Sciatic nerve (tissue), 2 donors: ENCODE measurements around the gene RDH16. TPM values are rescaled to one million over a fixed set of nuclear protein-coding genes. Genes with fewer than 3 reads are reported as not detected.
A peak's percentile ranks its signal among the peaks of the same experiment; 100 is the strongest.

Source experiments
- ATAC-seq: fragments of 200-7000 bp; cut with Tn5 transposase; one replicate; pipeline ENCODE4 v1.9.1; 2020; ENCODE audit warnings: mild to moderate bottlenecking, moderate library complexity
- DNase-seq: peaks from one replicate; pipeline ENCODE4 v3.0.0-alpha.2; 2020; ENCODE audit warnings: low spot score
- intact Hi-C: fragments of 100-400 bp; cut with DNase I; formaldehyde crosslinking; loops from one replicate; pipeline ENCODE4 v1.14.2; 2022
- total RNA-seq: library from RNA; stranded (reverse); fragmentation: NEBNext Ultra II Directional; extraction: Animal tissue kit (Norgen Biotek cat#: 25700); gene quantifications from one replicate; pipeline ENCODE4 v1.2.1, GENCODE V29; 2021
- donor health status: DM: no; HTN: no; CAD: no.
- donor health status: DM: no; HTN: no; CAD: no.

Gene RDH16, protein sequence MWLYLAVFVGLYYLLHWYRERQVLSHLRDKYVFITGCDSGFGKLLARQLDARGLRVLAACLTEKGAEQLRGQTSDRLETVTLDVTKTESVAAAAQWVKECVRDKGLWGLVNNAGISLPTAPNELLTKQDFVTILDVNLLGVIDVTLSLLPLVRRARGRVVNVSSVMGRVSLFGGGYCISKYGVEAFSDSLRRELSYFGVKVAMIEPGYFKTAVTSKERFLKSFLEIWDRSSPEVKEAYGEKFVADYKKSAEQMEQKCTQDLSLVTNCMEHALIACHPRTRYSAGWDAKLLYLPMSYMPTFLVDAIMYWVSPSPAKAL
- total RNA-seq, result 1.4 TPM

DNA sequence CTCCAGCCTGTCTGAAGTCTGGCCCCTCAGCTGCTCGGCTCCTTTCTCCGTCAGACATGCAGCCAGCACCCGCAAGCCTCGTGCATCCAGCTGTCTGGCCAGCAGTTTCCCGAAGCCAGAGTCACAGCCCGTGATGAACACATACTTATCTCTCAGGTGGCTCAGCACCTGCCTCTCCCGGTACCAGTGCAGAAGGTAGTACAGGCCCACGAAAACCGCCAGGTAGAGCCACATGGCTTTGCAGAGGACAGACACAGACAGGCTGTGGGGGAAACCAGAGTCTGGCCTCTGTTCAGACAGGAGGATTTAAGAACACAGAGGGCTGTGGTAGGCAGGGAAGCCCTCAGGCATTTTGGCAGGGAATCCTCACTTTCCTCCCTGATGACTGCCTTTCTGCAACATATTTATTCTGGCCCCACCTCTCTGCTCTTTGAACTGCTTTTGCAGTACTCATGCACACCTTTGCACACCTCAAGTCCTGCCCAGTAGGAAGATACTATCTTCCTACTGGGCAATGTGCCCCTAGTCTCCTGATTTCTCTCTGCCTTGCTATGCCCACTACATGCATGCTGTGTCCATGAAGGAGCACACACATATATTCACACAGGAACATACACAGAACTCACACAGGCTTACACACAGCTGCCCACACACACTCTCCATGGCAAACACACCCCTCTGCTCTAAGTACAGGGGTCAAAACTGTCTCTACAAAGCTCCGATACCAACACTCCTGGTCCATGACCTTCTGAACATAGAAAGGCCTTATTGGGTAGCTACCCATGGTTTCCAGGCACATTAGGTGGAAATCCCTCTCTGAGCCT is at the start of gene RDH16:
Gene RDH16 (minus strand): TSS at position 380 of the 824 bp plus-strand sequence. CDS start 146 bp downstream, at position 234.
- no peak for ATAC-seq
- intact Hi-C loops, result no loop called here
- DNase-seq, result no peak

- DNase-seq, result peak; percentile 27
- ATAC-seq, result peak; percentile 7
- intact Hi-C loops, result no loop called here
These were observed 49.5 kb upstream of the RDH16 start for GRCh38 chr12:57006809-57007475.

DNA sequence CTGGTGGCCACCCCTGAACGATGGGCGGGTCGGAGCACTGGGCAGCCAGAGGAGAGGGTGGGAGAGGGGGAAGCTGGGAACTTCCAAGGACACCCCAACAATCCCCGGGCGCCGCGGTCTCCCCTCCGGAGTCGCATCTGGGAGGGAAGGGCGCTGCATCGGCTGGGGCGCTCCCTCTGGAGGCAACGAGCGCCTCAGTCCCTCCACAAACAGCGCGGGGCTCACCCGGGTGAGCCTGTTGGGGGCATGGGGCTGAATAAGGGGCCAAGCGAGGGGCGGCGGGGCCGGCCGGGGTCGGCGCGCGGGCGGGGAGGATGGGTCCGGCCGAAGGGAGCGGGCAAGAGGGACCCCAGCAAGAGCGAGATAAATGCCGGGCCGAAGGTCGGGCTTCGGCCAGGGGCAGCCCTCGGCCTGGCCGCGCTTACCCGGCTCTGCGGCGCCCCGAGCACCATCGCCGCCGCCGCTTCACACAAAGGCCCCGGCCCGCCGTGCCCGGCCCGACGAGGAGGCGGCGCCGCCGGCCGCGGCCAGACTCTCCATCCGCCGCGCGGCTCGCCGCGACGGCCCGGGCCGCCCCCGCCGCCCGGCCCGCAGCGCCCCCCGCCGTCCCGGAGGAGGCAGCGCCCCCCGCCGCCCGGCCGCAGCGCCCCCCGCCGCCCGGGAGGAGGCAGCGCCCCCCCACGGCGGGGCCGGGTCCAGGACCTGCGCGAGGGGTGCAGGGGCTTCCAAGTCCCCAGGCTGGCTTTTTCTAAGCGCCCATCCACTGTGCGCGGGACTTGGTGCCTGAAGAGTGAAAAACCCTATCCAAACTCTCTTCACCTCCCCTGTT is 48.8 kb upstream of the RDH16 start, which contains the start of gene ZBTB39:
Gene ZBTB39 (minus strand): TSS at position 567 of the 829 bp plus-strand sequence. CDS start 1,629 bp downstream, outside the sequence.
- ATAC-seq (peak; percentile 47), DNase-seq (peak; percentile 75)
- intact Hi-C loops, result no loop called here

- DNase-seq (no peak), ATAC-seq (no peak)
- intact Hi-C loops, result no loop called here
These were observed 47.2 kb upstream of the RDH16 start for GRCh38 chr12:57004651-57005050.

DNA sequence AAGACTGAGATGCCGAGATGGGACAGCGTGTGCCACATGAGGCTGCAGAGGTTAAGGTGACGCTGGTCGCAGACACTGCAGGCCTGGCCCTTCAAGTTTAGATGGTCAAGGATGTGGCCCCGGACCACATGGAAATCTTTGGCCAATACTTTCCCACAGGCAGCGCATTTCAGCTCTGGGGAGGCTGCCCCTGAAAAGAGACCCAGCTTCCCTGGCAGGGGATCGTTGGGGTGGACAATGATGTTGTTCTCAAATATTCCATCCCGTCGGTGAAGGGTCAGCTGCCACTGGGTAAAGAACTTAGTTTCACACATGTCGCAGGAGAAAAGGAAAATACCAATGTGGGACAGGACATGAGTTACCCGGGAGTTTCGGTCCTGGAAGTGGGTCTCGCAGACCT is 46.0 kb upstream of the RDH16 start:
- intact Hi-C loops, result no loop called here
- ATAC-seq (no peak), DNase-seq (no peak)

GRCh38 chr12:57001448-57001906 is 44.1 kb upstream of the RDH16 start:
- intact Hi-C loops, result no loop called here
- peak; percentile 29 for ATAC-seq
- peak; percentile 74 for DNase-seq

- DNase-seq (no peak), ATAC-seq (no peak)
- intact Hi-C loops, result no loop called here
These were observed 43.0 kb upstream of the RDH16 start for GRCh38 chr12:57000393-57000792.

GRCh38 chr12:56999456-56999855 is 42.0 kb upstream of the RDH16 start:
- DNase-seq (no peak), ATAC-seq (no peak)
- intact Hi-C loops, result no loop called here

DNA sequence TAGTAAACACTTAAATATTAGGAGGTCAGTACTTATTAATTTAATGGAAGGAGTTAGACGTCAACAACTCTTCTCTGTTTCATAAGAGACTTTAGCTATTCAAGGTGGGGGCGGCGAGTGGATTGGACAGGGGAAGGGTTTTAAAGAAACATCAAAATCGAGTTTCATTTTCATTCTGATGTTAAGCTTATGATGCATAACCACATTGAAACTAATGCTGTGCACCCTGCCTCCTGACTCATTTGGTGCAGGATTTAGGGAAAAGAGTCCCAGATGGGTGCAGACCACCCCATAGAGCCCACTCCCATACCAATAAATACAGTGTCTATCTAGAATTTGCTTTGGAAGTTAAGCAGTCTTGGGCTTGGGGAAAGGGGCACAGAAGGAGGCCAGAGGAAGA is 41.6 kb upstream of the RDH16 start:
- intact Hi-C loops, result no loop called here
- no peak for ATAC-seq
- no peak for DNase-seq

GRCh38 chr12:56998316-56998715 is 40.9 kb upstream of the RDH16 start:
- intact Hi-C loops, result no loop called here
- DNase-seq (no peak), ATAC-seq (no peak)

GRCh38 chr12:56996793-56997545 is 39.6 kb upstream of the RDH16 start:
- ATAC-seq, result no peak
- no peak for DNase-seq

GRCh38 chr12:56995930-56996496 is 38.6 kb upstream of the RDH16 start:
- DNase-seq (no peak), ATAC-seq (no peak)
- intact Hi-C loops, result no loop called here

More at GRCh38 chr12:56996793-56997545, 39.6 kb upstream of the RDH16 start:
- intact Hi-C loops, result no loop called here

GRCh38 chr12:56995201-56995929 is 38.0 kb upstream of the RDH16 start:
- no peak for DNase-seq
- intact Hi-C loops, result no loop called here
- ATAC-seq, result no peak

DNA sequence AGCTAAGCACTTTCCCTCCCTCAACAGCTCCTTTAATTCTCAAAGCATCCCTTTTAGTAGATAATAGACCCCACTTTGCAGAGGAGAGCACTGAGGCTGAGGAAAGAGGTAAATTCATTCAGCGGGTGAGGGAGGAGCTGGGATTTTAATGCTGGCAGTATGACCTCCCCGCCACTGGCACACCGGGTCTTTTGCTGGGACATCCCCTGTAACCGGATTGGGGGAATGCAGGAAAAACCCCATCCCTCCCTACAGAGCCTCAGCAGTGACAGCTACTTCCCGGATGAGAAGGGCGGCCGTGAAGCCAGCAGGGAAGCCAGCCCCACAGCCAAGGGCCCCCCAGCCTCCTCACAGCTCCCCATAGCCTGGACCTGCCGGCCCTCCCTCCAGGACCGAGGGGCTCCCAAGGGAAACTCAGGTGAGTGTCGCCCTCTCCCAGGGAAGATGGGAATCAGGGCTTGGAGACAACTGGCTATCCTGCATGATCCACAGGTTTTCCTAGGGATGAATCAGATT is 36.9 kb upstream of the RDH16 start:
- ATAC-seq (no peak), DNase-seq (no peak)
- intact Hi-C loops, result no loop called here

DNA sequence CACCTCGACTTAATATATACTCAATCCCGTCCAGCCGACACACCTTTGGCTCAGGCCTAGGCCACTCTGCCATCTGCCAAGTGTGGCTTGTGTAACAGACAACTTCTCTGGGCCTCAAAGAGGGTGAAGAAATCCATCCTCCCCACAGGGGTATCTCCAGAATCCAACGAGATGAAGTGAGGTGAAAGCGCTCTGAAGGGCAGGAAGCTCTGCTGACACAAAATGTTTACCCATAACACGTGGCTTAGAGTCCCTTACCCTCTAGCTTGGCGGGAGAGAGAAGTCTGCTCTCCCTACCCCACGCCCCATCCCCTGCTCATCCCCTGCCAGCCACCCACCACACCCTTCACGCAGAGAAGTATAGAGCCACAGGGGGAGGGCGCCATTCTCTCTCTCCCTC is 35.9 kb upstream of the RDH16 start:
- DNase-seq, result peak; percentile 34
- intact Hi-C loops, result no loop called here
- ATAC-seq, result no peak

GRCh38 chr12:56991319-56992246 is 34.2 kb upstream of the RDH16 start:
- intact Hi-C loops, result no loop called here
- DNase-seq, result no peak
- peak; percentile 65 for ATAC-seq
